ENCODE data around the gene SUSD3.

SUSD3 gene

DNA sequence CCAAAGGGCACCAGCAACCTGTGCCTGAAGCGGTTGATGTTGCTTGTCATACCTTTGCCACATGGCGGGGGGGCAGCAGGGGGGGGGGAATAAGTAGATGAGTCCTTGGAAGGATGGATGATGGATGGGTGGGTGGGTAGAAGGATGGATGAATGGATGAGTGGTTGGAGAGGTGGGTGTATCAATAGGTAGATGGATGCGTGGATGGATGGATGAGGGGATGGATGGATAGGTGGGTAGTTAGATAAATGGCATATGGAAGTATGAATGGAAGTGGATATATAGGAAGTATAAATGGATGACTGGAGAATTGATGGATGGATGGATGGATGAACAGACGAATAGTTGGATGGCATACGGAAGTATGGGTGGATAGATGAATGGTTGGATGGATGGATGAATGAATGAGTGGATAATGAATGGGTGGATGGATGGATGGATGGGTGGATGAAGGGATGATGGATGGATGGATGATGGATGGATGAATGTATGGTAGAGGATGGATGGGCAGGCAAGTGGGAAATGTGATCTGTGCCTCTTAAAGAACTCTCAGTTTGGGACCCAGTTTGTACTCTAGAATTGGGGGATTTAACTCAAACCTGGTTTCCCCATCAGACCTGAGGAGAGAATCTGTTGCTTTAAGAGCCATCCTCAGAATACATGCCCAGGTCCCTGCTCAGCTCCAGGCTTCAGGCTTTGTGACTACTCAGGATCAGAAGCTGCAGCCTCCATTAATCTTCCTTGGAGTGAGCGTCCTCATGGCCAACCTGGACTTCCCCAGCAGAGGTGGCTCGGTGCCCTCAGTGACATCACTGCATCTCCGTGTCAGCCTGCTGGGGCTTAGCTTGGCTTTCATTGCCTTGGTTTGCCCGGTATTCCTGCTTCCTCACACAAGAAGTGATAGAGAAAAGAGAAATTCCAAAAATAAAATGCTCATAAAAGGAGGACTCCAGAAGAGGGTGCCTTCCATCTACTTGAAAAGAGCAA is 27.6 kb upstream of the SUSD3 start:
- no peak for DNase-seq

DNA sequence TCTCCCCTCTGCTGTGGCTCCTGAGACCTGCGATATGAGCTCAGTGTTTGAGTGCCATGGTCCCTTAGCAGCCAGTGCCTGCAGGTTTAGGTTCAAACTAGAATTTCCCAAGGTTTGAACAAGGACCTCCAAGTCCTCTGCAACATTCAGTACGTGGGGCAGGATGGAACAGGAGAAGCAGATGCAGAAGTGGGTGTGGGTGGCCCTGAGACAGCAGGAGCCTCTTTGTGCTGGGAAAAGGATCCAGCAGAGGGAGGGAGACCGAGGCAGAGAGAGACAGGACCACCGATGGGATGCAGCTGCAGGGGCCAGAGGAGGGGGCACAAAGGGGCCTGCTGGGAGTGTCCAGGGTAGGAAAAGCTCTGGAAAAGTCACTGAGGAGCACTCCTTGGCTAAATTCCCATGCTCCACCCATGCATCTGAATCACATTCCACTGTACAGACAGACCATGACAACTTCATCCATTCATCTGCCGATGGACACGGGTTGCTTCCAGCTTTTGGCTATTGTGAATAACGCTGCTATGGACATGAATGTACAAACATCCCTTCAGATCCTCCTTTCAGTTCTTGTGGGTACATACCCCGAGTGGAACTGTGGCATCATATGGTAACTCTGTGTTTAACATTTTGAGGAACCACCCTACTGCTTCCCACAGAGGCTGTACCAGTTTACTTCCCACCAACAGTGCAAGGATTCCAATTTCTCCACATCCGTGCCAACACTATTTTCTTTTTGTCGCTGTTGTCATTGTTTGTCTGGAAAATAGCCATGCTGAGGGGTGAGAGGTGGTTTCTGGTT is 26.7 kb upstream of the SUSD3 start:
- DNase-seq = no peak

DNA sequence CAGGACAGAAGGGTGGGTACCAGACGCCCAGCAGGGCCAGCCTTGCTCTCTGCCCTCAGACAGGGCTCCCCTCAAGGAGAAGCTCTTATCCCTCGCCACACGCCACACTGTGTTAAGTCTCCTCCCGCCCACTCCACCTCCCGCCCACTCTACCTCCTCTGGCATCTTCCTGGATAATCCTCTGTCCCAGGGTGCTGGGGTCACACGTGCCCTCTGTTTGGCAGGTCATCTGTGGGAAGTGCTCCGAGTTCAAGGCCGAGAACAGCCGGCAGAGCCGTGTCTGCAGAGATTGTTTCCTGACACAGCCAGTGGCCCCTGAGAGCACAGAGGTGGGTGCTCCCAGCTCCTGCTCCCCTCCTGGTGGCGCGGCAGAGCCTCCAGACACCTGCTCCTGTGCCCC is 26.0 kb upstream of the SUSD3 start:
- DNase-seq = no peak

- DNase-seq = no peak
Measured at GRCh38 chr9:93033531-93033930, 25.0 kb upstream of the SUSD3 start.

DNA sequence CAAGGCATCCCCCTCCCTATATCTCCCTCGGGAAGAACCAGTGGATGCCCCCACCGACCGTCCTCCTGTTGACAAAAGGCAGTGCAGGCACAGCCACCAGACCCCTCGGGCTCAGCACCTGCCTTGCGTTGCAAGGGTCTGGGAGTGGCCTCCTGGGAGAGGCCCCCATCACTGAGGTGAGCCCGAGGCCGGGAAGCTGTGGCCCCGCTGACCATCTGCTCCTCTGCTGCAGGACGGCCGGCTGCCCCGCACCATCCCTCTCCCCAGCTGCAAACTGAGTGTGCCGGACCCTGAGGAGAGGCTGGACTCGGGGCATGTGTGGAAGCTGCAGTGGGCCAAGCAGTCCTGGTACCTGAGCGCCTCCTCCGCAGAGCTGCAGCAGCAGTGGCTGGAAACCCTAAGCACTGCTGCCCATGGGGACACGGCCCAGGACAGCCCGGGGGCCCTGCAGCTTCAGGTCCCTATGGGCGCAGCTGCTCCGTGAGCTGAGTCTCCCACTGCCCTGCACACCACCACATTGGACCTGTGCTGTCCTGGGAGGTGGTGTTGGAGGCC is 23.3 kb upstream of the SUSD3 start:
- DNase-seq = no peak

DNA sequence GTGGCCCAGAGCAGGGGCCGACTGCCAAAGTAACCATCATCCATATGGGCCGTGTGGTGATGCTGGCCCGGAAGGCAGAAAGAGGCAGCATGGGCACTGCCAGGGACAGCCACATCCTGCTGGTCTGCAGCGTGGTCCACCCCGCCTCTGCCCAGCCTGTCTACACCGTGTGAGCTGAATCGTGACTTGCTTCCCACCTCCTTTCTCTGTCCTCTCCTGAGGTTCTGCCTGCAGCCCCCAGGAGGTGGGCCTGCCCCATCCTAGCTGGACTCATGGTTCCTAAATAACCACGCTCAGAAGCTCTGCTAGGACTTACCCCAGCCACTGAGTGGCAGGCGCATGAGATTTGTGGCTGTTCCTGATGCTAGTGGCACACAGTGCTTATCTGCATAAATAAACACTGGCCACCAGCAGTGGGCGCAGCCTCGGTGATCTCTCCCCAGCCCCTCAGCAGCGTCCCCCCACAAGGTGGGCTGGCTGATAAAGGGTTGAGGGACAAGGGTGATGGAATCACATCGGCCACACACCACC is 22.6 kb upstream of the SUSD3 start:
- DNase-seq = no peak

- DNase-seq = no peak
Measured at GRCh38 chr9:93036887-93037475, 21.5 kb upstream of the SUSD3 start.

DNA sequence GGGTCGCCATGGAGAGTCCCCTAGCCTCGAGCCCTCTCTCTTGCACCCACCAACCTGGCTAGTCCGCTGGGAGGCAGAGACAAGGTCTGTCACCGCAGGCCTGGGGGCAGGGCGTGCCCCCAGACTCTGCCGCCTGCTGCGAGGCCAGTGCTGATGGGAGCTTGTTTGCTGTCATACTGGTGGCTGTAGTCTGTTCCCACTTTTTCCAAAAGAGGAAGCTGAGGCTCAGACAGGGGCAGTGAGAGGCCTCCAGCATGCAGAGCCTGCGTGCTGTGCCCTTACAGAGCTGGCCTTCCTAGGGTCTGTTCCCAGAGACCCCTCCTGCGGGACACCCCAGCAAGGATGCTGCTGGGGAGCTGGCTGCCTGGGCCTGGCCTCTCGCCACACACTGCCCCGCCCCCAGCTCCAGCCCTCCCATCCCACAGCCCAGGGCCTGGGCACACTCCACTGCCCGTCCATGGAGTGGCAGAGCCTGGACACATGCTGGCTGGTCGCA is 21.0 kb upstream of the SUSD3 start:
- DNase-seq = no peak

- no peak for DNase-seq
Measured at GRCh38 chr9:93038918-93039317, 19.6 kb upstream of the SUSD3 start.

- DNase-seq = no peak
Measured at GRCh38 chr9:93039456-93039855, 19.0 kb upstream of the SUSD3 start.

- DNase-seq = no peak
Measured at GRCh38 chr9:93039976-93040375, 18.5 kb upstream of the SUSD3 start.

DNA sequence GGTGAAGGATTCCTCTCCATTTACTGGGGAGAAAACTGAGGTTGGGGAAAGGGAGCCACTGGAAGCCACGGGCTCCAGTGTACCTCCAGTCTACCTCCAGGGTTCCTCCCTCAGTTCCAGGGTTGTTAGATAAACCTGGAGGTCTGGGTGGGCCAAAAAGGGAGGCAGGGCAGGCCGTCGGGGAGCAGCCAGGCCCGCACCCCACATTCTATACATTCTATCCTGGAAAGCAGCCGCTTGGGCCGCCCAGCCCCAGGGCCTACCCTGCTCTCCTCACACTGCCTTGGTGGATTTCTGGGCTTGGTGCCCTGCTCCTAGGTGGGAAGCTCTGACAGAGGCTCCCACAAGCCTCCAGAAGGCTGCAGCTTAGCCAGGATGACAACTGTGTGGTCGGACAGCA is 18.1 kb upstream of the SUSD3 start:
- DNase-seq = peak; percentile 1

- DNase-seq = peak; percentile 14
Measured at GRCh38 chr9:93041108-93041802, 17.2 kb upstream of the SUSD3 start.

DNA sequence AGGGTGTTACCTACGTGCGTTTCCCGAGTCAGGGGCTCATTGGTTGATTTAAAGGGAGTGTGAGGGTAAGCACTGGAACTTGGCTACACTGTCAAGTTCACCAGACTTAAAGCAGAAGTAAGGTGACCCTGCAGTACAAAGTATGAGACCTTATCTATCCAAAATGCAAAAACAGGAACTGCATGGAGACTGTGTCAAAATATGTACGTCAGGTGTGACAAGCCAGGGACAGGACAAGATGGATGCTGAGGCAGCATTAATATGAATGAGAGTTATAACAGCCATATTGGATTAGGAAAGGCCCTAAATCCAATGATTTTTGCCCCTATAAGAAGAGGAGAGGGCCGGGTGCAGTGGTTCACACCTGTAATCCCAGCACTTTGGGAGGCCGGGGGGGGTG is 15.4 kb upstream of the SUSD3 start:
- DNase-seq = peak; percentile 2

DNA sequence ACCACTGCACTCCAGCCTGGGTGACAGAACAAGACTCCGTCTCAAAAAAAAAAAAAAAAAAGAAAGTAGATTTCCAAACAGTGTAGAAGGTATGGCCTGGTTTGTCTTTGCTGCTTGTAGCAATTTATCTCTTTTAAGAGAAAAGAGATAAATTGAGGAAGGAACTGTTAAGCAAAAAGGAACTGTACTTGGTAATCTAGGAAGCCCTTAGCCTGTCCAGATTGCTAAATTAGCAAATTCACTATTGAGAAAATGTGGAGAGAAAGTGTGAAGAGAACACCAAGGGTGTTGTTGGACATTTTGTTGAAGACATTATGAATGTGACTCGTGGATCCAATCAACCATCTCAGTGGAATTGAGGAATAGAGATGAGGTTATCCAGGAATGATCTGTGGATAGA is 13.0 kb upstream of the SUSD3 start:
- no peak for DNase-seq

GRCh38 chr9:93048566-93049448 is 9.7 kb upstream of the SUSD3 start:
- peak; percentile 8 for DNase-seq

GRCh38 chr9:93049491-93049890 is 9.0 kb upstream of the SUSD3 start:
- no peak for DNase-seq

DNA sequence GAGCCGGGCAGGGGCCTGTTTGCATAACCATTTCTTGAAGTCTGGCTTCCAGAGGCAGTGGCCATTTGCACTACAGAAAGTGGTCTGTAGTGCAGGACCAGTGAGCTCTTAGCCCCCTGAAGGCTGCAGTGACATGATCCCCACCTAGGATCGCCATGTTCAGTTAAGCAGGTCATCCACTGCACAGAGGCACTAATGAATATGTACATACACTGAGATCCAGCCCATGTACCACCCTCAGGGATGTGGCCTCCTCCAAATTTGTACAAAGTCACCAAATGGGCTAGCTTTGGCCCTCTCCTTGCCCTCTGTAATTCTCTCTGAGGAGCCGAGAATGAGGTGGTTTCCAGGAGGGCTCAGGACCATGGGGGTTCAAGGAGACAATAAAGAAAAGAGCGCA is 8.3 kb upstream of the SUSD3 start:
- DNase-seq = no peak

DNA sequence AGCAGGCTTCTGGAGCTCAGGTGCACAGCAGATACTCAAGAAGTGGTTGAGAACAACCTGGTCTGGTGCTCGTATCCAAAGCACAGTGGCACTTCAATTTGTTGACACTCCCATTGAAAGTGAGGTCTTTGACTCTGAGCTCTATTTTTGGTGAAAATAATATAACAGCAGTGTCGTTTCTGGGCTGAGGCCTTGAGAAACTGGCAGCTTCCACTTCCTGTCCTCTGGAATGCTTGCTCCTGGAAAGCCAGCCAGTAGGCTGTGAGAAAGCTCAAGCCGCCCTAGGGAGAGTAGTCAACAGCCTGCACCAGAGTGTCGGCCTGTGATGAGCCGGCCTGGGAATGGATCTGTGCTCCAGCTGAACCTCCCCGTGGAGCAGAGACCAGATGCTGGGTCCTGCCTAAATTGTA is 6.8 kb upstream of the SUSD3 start:
- no peak for DNase-seq

- no peak for DNase-seq
Measured at GRCh38 chr9:93052791-93053540, 5.5 kb upstream of the SUSD3 start.
